OCI-LY1 (cell line): ENCODE data around the gene PREB.
A peak's percentile ranks its signal among the peaks of the same experiment; 100 is the strongest.

Experiments
- H2AFZ ChIP-seq: fragments of 200-600 bp; sonication (generic), shearing (Covaris generic); 2 replicates; pipeline ENCODE4 v1.6.0; 2014; ENCODE audit warnings: antibody characterized with exemption, mild to moderate bottlenecking, low read length
- H3F3A ChIP-seq: fragments of 200-600 bp; sonication (generic), shearing (Covaris generic); 2 replicates; pipeline ENCODE4 v1.6.0; 2014; ENCODE audit warnings: mild to moderate bottlenecking, antibody characterized with exemption, low read length, moderate library complexity; ENCODE audit not compliant: insufficient read depth
- H3K27ac ChIP-seq: fragments of 200-600 bp; sonication (generic); 2 replicates; pipeline ENCODE4 v1.5.1; 2014; ENCODE audit warnings: low read length, mixed run types, mild to moderate bottlenecking, low read depth; ENCODE audit not compliant: poor library complexity, severe bottlenecking
- H3K27me3 ChIP-seq: fragments of 200-600 bp; sonication (generic); 2 replicates; pipeline ENCODE4 v1.6.0; 2014; ENCODE audit warnings: antibody characterized with exemption, mild to moderate bottlenecking, low read length, moderate library complexity; ENCODE audit not compliant: insufficient read depth
- H3K36me3 ChIP-seq: fragments of 200-600 bp; sonication (generic); 2 replicates; pipeline ENCODE4 v1.6.1; 2014; ENCODE audit warnings: mild to moderate bottlenecking, antibody characterized with exemption, low read length, moderate library complexity, mixed read lengths; ENCODE audit not compliant: insufficient read depth
- H3K4me1 ChIP-seq: fragments of 200-600 bp; sonication (generic); 2 replicates; pipeline ENCODE4 v1.5.1; 2014; ENCODE audit warnings: mild to moderate bottlenecking, low read length, moderate library complexity; ENCODE audit not compliant: insufficient read depth, severe bottlenecking
- H3K4me2 ChIP-seq: fragments of 200-600 bp; sonication (generic), shearing (Covaris generic); 2 replicates; pipeline ENCODE4 v1.6.1; 2014; ENCODE audit warnings: low read length
- H3K4me3 ChIP-seq: fragments of 200-600 bp; sonication (generic); 2 replicates; pipeline ENCODE4 v1.5.1; 2014; ENCODE audit warnings: low read length, low read depth, mild to moderate bottlenecking, mixed read lengths; ENCODE audit not compliant: poor library complexity, severe bottlenecking
- H3K79me2 ChIP-seq: fragments of 200-600 bp; shearing (Covaris generic); 2 replicates; pipeline ENCODE4 v1.6.1; 2016; ENCODE audit warnings: mixed run types, low read length, mixed read lengths; ENCODE audit not compliant: insufficient read depth
- H3K9ac ChIP-seq: fragments of 200-600 bp; sonication (generic), shearing (Covaris generic); 2 replicates; pipeline ENCODE4 v1.6.1; 2014; ENCODE audit warnings: mild to moderate bottlenecking, low read length, mixed read lengths
- H3K9me2 ChIP-seq: fragments of 200-600 bp; sonication (generic), shearing (Covaris generic); 2 replicates; pipeline ENCODE4 v1.6.1; 2014; ENCODE audit warnings: low read depth, mild to moderate bottlenecking, low read length, mixed read lengths
- H3K9me3 ChIP-seq: fragments of 200-600 bp; shearing (Covaris generic); 2 replicates; pipeline ENCODE4 v1.6.1; 2014; ENCODE audit warnings: low read length, mixed read lengths
- H4K20me1 ChIP-seq: fragments of 200-600 bp; sonication (generic), shearing (Covaris generic); 2 replicates; pipeline ENCODE4 v1.6.0; 2016; ENCODE audit warnings: mild to moderate bottlenecking, low read length; ENCODE audit not compliant: insufficient read depth
- EZH2 ChIP-seq: fragments of 200-600 bp; sonication (generic), shearing (Covaris generic); IDR thresholded peaks from 2 replicates; pipeline ENCODE4 v1.8.0; 2017; ENCODE audit warnings: borderline replicate concordance, mixed run types, mild to moderate bottlenecking, antibody characterized with exemption, low read length, moderate library complexity, mixed read lengths
- TF ChIP-seq, protein P1 (sequence below): fragments of 200-600 bp; sonication (generic), shearing (Covaris generic); IDR thresholded peaks from 2 replicates; pipeline ENCODE4 v1.5.1; 2017; ENCODE audit warnings: mild to moderate bottlenecking, antibody characterized with exemption, low read length, moderate library complexity, mixed read lengths

Gene PREB

GRCh38 chr2:27096748-27097297 is 37.6 kb downstream of the PREB start:
- Histone ChIP-seq H3K9me2 (no peaks in the 10 kb centered on the region), H3K4me3 (no peak overlapping the region), H3K27me3 (no peaks in the 10 kb centered on the region; the same call in 1 of the 2 replicates), H2AFZ (no peak overlapping the region), H3K9me3 (no peaks in the 10 kb centered on the region), H3K4me1 (peaks cover 11% of the 10 kb centered on the region), H3K79me2 (no peaks in the 10 kb centered on the region), H3K9ac (no peak overlapping the region; the same call in 1 of the 2 replicates), H3K36me3 (no peaks in the 10 kb centered on the region), H4K20me1 (no peaks in the 10 kb centered on the region), H3K27ac (no peak overlapping the region), H3F3A (no peaks in the 10 kb centered on the region), H3K4me2 (no peak overlapping the region)
- TF ChIP-seq EZH2, result no peak

DNA sequence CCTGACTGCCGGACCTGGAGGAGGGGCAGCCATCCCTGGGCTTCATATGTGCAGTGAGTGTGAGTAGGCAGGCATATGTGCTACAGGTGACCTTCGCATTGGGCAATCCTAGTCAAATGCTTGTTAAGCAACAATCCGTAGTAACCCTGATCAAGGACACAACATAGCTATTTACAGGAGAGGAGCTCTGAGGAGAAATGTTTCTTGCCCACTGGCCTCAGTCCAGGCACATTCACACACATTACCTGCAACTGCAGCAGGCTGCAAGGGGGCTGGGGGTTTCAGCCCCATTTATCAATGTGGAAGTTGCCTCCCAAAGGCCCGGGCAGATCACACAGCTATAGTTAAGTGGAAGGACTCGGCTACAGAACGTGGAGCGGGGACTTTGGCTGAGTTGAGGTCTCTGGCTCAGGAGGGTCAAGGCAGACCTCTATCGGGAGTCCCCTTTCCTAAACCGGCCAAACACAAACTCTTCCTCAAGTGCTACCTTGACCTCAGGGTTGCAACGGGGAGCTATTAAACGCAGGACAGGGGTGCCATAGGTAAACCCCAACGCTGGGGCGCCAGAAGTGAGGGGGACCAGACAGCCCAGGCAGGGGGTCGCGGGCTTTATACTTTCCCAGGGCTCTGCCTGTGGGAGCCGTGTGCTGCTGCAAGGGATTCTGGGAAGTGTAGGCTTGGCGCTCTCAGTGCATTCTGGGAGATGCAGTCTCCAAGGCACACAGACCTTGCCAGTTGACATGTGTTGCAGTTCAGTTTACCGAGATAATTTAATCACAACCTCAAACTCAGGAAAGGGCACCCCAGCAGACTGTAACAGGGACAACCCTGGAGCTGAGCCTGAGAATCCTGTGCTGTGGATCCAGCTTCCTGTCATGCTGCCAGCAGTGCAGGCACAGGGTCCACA is 38.4 kb downstream of the PREB start:
- Histone ChIP-seq H3F3A (no peaks in the 10 kb centered on the region), H3K9ac (peak overlapping the region; percentile 46; the same call in 1 of the 2 replicates), H3K27me3 (no peaks in the 10 kb centered on the region; the same call in 1 of the 2 replicates), H3K4me1 (peaks cover 11% of the 10 kb centered on the region), H4K20me1 (no peaks in the 10 kb centered on the region), H2AFZ (peak overlapping the region; percentile 54; the same call in 1 of the 2 replicates), H3K4me3 (peak overlapping the region; percentile 51), H3K79me2 (no peaks in the 10 kb centered on the region), H3K4me2 (peak overlapping the region; percentile 73), H3K9me3 (no peaks in the 10 kb centered on the region), H3K27ac (no peak overlapping the region), H3K9me2 (no peaks in the 10 kb centered on the region), H3K36me3 (no peaks in the 10 kb centered on the region)
- TF ChIP-seq, protein P1, sequence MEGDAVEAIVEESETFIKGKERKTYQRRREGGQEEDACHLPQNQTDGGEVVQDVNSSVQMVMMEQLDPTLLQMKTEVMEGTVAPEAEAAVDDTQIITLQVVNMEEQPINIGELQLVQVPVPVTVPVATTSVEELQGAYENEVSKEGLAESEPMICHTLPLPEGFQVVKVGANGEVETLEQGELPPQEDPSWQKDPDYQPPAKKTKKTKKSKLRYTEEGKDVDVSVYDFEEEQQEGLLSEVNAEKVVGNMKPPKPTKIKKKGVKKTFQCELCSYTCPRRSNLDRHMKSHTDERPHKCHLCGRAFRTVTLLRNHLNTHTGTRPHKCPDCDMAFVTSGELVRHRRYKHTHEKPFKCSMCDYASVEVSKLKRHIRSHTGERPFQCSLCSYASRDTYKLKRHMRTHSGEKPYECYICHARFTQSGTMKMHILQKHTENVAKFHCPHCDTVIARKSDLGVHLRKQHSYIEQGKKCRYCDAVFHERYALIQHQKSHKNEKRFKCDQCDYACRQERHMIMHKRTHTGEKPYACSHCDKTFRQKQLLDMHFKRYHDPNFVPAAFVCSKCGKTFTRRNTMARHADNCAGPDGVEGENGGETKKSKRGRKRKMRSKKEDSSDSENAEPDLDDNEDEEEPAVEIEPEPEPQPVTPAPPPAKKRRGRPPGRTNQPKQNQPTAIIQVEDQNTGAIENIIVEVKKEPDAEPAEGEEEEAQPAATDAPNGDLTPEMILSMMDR, result no peak
- TF ChIP-seq EZH2, result no peak

DNA sequence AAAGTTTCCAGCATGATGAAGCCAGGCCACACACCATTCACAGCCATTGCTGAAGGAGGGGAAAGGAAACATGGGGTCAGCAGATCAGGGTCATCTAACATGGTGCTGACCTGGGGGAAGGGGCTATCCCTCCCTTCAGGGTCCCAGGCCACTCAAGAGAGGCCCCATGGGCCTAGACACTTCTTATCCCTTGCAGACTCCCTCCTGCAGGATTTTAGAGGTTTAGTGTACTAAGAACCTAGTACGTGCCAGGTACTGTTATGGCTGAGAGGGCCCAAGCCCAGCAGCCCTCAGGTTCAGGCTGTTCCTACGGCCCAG is 39.0 kb downstream of the PREB start:
- Histone ChIP-seq H2AFZ (peak overlapping the region; percentile 54; the same call in 1 of the 2 replicates), H3K27me3 (no peaks in the 10 kb centered on the region), H3F3A (no peaks in the 10 kb centered on the region), H3K9me3 (no peaks in the 10 kb centered on the region), H3K4me3 (no peak overlapping the region), H3K36me3 (no peaks in the 10 kb centered on the region), H3K9ac (no peak overlapping the region), H4K20me1 (no peaks in the 10 kb centered on the region), H3K9me2 (no peaks in the 10 kb centered on the region), H3K79me2 (no peaks in the 10 kb centered on the region), H3K4me1 (peaks cover 11% of the 10 kb centered on the region), H3K27ac (no peak overlapping the region), H3K4me2 (no peak overlapping the region)
- no peak for TF ChIP-seq EZH2
- TF ChIP-seq, protein P1, result no peak
